Measurements from ENCODE around the gene DNHD1.

DNA sequence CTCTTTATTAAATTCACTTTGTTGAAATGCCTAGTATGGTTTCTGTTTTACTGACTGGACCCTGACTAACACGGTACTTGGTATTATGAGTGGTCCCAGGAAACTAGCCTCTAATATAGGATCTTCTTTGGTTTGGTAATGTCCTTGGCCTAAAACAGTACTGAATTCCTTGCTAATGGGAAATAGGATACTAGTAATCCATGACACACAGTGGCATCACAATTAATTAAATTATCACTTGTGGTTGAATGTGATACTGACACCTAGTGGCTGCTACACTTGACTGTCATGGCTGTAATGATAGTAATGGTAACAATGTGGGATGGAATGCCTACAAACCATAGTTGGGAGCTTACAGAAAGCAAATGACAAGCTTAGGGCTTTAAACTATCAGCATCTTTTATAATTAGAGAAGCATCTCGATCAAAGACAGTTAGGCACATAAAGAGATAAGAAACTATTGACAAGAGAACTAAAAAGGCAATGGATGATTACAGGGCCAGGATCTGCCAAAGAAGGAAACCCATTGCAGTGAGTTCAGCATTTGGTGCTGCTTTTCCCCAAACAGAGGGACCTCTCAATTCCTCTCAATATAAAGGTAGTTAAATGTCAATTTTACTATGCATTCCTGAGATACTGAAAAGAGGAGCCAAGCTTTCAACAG, 8.6 kb downstream of the DNHD1 start:
- TF ChIP-seq TAF1 (IDR thresholded peaks at IDR 0.05; ENCODE audit: borderline replicate concordance, insufficient read depth, low read length) (no peak), POLR2AphosphoS5 (IDR thresholded peaks at IDR 0.05; ENCODE audit: low read depth, low read length) (no peak), SIN3A (IDR thresholded peaks at IDR 0.05; ENCODE audit: borderline replicate concordance, insufficient read depth, low read length) (no peak), FOXP2 (optimal IDR thresholded peaks at IDR 0.05; ENCODE audit: borderline replicate concordance, extremely low read depth, extremely low read length, insufficient read depth) (no peak)
- TF ChIP-seq, protein P1, sequence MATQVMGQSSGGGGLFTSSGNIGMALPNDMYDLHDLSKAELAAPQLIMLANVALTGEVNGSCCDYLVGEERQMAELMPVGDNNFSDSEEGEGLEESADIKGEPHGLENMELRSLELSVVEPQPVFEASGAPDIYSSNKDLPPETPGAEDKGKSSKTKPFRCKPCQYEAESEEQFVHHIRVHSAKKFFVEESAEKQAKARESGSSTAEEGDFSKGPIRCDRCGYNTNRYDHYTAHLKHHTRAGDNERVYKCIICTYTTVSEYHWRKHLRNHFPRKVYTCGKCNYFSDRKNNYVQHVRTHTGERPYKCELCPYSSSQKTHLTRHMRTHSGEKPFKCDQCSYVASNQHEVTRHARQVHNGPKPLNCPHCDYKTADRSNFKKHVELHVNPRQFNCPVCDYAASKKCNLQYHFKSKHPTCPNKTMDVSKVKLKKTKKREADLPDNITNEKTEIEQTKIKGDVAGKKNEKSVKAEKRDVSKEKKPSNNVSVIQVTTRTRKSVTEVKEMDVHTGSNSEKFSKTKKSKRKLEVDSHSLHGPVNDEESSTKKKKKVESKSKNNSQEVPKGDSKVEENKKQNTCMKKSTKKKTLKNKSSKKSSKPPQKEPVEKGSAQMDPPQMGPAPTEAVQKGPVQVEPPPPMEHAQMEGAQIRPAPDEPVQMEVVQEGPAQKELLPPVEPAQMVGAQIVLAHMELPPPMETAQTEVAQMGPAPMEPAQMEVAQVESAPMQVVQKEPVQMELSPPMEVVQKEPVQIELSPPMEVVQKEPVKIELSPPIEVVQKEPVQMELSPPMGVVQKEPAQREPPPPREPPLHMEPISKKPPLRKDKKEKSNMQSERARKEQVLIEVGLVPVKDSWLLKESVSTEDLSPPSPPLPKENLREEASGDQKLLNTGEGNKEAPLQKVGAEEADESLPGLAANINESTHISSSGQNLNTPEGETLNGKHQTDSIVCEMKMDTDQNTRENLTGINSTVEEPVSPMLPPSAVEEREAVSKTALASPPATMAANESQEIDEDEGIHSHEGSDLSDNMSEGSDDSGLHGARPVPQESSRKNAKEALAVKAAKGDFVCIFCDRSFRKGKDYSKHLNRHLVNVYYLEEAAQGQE (IDR thresholded peaks at IDR 0.05; ENCODE audit: insufficient read depth in 1 of 2, low read depth in 2 of 2, low read length in 2 of 2), result no peak
